NCI-H2107 (cell line): ENCODE measurements around the gene PAPOLA.
A peak's percentile ranks its signal among the peaks of the same experiment; 100 is the strongest.

Experiments used
- DNase-seq: peaks from one replicate; lab custom pipeline; 2025; lab: John Stamatoyannopoulos, UW

Gene PAPOLA

DNA sequence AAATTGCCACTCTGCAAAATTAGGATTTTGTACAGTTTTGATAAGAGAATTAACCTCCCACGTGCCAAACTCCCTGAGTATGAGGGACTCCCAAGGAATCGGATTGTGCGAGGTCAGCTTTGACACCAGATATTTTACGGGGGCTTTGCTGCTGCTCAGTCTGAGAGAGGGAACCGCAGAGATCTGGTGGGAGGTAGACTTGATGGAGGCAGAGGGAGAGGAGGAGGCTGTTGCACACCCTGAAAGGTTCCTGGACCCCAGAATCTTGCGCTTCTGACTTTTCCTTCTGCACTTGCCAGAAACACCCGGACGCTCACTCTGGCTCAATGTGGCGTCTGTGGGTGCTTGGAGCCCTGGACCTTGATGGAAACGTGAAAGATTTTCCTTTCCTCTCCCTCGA lies 83.9 kb downstream of the PAPOLA start:
- no peak for DNase-seq

DNA sequence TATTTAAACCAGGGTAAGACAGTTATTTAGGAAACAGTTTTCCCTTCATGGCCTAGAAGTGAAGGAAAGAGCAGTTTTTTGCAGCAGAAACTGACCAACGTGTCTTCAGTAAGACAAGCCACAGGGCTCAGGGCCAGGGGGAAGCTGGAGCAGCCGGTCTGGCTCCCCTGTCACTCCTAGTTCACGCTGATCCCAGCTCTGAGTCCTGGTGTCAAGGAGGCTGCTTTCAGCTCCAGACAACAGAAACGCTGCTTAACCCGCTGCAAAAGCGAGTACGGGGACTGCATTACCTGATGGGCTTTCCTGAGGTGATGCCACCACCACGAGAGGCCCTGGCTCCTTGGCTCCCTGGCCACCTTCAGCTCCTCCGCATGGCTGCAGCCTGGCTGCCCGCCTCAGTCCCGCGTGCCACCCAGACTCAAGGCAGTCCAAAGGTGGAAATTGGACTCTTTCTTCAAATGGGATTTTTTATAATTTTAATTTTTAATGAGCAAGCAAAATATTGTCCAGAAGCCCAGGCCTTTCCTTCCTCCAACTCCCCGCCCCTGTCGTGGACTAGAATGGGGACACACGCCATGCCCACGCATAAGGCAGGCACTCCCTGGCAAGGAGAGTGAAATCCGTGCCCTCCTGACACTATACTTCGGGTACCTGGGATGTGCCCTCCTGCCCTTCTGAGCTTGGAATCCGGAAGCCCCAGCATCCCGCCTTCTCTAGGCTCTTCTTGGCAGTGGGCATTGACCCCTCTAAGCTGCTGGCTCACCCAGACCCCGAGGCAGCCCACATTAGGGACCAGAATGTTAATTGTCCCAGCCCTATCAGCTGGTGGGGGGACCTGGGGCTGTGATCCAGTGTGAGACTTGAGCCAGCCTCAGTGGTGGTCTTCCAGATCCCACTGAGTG lies 85.0 kb downstream of the PAPOLA start:
- DNase-seq, result no peak

DNA sequence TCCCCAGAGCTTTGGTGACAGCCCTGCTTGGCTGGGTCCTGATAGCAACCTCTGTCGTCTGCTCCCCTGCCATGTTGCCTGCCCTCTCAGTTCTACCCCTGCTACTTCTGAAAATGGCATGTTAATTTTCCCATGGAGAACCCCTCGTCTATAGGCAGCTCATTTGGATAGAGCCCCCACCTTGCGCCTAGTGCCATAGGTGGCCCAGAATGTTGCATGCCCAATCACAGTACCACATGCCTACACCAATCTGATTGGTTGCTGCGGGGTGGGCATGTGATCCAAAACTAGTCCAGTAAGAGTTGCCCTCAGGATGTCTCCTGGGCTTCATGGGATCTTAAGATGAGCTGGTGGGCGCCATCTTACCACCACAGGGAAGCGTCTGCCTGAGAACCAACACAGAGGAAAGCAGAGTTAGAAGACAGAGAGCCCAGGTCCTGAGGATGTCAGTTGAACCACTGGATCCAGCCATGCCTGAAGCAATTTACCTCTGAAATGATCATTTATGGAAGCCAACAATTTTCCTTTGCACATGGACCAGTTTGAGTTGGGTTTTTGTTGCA lies 85.7 kb downstream of the PAPOLA start:
- DNase-seq, result no peak

DNA sequence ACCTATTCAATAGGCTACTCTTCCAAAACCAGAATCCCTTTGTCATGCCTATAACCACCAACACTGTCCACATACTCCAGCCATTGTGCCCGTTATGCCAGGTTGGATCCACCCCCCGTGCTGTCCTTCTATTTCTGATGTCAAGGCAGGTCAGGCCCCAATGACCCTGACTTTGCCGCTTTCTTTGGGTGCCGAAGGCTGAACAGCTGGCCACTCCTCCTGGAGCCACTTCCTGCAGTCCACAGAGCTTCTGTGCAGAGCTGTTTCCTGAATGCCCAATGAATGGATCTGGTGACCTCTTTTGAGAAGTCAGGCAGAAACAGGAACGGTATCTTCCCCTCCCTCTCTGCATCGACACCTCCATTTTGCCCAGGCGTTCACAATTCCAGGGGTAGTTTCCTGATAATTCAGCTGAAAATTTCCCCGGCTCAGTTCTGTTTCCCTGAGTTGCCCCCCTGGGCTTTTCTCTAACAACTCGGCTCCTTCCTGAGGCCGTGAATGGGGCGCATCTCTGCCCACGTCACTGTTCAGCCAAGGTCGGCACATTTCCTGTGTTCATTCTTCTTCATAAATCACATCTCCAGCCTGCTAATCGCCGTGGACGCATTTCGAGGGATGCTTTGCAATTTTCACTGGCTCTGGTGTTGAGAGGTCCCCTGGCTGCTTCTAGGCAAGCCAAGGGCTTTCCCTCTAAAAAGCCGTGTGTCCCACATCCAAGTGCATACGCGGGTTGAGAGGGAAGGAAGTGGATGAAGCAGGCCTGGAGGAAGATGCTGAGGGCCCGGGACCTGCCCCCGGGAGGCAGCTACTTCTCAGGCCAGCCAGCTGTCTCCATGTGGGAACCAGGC lies 86.5 kb downstream of the PAPOLA start:
- DNase-seq, result no peak

DNA sequence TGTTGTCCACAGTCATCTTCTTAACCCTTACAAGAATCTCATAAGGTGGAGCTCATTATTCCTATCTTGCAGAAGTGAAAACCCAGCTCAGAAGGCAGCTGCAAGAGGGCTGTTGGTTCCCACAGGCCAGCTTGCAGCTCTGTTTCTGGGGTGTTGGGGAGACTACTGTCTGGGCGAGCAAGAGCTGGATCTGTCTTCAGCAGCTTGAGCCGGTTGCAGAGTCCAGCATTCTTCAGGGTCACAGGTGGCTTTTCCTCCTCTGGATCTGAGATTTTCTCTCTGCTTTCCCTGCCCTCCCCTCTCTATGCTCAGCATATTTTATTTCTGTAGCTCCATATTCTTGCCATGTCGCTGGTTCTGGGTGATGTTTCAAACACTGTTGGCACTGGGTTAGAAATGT lies 87.4 kb downstream of the PAPOLA start:
- no peak for DNase-seq

DNA sequence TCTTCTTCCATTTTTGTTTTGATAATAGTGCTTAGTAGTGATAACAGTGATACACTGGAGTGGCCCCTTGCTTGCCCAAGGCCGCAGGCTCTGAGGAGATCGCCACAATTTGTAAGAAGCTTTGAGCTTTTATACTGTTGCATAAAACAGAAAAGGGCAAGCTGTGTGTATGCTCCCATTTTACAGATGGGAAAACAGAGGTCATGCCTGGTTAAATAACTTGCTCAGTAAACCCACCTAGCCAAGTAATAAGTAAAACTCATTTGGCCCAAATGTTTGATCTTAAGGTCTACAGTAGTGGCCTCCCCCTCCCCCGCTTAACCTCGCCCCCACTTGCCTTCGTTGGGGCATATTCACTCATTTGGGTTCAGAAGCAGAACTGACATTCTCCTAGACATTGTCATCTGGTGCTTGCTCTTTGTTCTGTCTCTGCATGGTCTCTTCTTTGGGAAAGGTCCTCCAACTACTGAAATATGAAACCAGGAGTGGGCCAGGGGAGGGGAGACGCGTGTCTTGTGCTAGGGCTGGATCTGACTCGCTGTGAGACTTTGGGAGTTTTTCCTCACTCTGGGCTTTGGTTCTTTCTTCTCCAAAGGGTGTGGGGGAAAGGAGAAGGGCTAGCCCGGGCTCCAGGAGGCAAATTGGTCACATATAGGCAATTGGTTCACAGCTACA lies 88.1 kb downstream of the PAPOLA start:
- DNase-seq, result no peak

DNA sequence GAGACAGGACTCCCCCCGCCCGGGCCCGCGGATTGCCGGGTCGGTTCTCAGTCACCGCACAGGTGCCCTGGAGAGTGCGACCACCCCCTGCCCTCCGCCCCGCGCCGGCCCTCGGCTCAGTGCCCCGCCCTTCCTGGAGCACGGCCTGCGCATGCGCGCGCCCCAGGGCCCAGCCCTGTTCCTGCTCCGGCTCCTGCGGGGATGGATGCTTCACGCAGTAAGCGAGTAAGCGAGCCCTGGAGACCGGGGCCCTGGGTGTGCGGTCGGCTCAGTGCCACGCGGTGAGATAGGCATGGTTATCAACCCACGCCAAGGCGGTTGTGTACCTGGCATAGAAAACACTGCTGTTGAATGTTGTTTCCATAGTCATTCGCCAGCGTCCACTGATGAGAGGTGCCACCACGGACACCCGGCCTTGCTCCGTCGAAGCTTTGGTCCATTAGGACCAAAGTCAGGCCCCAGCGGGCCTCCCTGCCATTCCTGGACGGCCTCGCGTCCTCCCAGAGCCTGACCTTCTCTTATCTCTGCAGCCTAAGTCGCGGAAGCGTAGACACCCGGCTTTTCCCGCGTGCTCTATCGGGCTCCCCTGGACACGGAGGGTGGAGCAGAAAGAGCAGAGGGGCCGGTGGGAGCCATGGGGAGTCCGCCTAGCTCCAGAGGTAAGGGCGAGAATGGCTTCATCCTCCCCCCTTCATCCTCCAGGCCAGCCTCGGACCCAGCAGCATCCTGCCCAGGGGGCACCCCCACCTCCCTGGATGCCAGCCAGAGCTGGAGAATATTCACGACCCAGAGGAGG lies 90.6 kb downstream of the PAPOLA start:
- peak; percentile 14 for DNase-seq

DNA sequence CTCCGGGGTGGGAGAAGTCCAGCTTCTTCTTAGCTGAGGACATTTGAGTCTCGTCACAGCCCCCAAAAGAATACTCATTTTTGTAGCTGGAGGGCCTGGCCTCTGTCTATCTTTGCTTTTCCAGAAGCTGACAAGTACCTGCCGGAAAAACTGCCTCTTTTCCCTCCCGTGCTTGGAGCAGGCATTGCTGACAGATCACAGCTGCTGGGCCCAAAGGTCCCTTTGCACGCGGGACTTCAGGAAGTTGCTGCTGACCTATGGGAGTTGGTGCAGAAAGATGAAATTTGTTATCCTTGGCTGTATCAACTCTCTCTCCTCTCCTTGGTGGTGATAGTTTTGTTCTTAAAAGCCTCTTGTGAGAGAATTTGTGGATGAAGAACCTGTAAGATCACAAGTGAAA lies 92.8 kb downstream of the PAPOLA start:
- DNase-seq, result no peak

DNA sequence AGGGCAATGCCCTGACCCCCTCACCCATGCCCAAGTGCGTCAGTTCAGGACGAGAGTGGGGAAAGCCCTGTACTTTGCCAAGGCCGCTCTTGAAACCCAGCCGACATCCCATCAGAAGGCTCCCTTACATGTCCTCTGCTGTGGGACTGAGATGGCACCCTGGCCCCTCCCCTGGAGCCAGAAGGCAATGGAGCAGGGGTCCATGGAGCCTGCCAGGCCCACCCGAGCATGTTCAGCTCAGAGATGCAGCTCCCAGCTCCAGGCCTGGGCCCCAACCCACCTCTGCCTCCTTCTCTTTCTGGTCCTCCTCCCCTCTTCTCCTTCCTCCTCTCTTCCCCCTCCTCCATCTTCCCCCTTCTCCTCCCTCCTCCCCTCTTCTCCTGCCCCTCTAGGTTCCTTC lies 95.5 kb downstream of the PAPOLA start:
- no peak for DNase-seq

DNA sequence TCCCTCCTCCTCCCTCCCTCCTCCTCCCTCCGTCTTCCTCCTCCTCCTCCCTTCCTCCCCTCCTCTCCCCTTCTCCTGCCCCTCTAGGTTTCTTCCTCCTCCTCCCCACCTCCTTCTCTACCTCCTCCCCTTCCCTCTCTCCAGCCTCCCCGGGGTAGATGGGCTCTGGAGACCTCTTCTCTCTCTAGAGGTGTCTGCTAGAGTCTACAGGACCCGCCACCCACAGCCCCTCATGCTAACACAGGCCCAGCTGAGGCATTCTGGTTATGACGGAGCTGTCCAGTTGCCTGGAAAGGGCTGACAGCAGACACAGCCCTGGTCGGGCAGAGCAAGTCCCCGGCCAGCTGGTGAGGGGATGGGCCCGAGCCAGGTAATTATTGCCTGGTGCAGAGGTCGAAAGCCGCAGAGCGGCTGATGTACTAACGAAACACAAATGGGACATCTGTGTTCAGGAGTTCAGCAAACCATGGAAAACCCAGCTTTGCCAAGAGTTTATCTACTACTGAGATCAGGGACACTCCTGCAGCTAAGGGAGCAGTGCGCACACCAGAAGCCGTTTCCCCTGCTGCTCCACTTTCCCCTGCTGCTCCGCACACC lies 96.2 kb downstream of the PAPOLA start:
- DNase-seq, result no peak

DNA sequence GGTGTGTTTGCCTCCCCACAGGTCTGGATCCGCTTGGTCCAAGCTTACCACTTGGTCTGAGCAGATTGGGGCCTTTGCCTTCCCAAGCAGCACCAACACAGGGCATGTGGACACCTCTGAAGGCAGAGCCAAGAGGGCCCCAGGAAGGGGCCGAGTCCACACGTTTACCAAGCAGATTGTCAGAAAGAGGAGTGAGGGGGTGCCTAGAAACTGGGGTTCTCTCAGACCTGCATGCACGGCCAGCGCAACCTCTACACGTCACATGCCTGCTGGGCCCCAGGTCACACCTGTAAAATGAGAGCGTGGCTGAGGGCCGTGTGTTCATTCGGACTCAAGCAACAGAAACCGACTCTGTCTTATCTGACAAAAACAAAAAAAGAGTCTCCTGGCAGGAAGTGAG lies 96.9 kb downstream of the PAPOLA start:
- no peak for DNase-seq

DNA sequence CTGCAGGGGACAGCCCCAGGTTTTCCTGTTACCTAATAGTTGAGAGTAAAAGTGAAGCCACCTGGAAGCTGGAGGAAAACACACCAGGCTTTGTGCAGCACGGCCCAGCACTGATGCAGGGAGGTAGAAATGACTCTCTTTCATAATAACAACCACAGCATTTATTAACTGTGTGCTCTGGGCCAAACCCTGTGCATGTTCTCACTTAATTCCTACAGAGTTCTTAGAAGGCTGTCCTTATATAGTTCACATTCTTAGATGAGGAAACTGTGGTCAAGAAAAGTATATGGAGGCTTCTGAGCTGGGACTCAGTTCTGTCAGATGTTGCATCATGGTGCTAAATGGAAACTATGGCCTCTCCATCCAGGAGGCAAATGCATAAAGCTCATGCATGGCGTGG lies 100.0 kb downstream of the PAPOLA start:
- DNase-seq, result no peak

DNA sequence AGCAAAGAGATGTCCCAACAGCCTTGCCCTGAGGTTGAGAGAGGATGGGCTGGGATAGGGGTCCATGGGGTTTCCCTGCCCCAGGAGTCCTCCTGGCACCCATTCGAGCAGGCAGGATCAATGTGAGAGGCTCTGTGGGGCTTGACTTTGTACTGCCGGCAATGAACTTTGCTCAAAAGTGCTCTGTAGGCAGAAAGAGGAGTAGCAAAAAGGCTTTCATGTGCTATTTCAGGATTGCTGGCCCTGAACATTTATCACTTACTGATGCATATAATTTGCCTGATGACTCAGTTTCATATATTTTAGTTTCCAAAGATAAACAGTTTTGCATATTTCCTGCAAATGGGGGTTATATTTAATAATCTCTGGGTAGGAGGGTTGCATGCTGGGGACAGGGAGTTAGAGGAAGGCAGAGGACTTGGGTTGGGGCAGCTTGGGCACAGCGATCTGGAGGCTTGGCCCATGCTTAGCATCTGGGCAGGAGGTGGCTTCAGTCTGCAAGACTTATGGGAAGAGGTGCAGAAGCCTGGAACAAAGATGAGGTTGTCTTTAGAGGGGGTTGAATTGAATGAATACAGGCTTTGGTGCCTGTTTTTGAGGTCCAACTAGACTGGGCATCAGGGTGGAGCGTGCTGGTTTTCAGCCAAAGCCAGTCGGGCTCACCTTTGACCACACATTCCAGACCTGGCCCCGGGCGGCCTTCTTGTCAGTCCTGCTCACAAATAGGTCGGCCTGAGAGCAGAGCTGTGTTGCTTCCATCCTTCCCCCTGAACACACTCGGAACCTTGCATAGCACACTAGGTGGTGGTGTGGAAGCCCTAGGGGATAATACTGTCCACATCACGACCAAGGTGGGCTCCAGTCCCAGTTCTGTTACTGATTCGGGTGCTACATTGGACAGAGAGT lies 101.4 kb downstream of the PAPOLA start:
- no peak for DNase-seq

DNA sequence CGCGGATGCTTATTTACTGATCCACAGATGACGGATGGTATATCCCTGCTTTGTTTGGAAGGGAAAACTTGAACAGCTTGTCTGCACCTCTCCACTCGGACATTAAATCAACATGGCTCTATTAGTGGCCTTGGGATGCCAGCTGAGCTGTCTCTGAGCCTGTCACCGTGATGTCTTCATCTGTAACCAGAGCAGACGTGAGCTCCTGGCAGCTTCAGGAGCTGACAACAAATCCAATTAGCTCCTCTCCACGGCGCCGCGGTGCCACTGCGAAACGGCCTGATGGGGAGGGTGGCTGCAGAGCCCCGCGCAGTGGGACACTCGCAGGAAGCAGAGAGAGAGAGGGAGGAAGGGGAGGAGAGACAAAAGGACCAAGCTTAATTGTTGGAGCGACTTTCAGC lies 112.3 kb downstream of the PAPOLA start:
- peak; percentile 51 for DNase-seq

DNA sequence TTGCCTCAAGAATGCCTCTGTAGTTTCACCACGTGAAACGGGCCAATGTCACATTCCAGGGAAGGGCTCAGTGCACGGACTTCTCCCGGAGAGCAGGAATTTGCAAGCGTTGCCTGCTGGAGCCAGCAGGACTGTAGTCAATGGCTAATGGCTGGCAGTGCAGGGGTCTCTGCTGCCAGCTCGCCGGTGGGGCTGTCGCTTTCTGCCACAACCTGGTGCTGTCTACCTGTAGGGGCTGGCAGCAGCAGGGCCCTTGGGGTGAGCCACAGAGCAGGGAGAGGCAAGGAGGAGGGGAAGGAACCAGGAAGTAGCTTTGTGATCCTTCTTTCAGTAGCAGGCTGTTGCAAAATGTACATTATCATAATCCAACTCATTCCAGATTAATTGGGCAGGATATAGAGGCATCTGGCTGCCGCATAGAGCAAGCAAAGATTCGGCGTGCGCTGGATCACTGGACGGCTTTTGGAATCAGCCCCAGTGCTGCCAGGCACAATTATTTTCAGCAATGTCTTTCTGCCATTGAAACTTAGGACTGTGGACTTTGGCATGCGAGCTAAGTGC lies 114.1 kb downstream of the PAPOLA start:
- DNase-seq, result no peak
